VCaP (cell line): ENCODE results near the gene DECR2.

Source experiments
- H3K27ac ChIP-seq: fragments of 450-650 bp; 2 replicates; pipeline ENCODE4 v1.5.1; 2017
- CTCF ChIP-seq: fragments of 450-650 bp; conservative IDR thresholded peaks from 2 replicates; pipeline ENCODE4 v1.5.1; 2017; ENCODE audit warnings: mild to moderate bottlenecking, moderate library complexity

DECR2 gene

GRCh38 chr16:369866-370436, 31.7 kb upstream of the DECR2 start:
- no peak overlapping the region for H3K27ac ChIP-seq
- no peak for TF ChIP-seq CTCF

- peak within 1 kb of the TSS; percentile 61 for H3K27ac ChIP-seq
These were observed 31.2 kb upstream of the DECR2 start, which contains the start of gene MRPL28 for GRCh38 chr16:370443-370842. TSS of gene MRPL28 (minus strand) at chr16:370538. CDS start at chr16:370218, 320 bp downstream.

GRCh38 chr16:370979-371514, 30.6 kb upstream of the DECR2 start:
- no peak for TF ChIP-seq CTCF
- H3K27ac ChIP-seq, result peak overlapping the region; percentile 61

More at GRCh38 chr16:370443-370842, 31.2 kb upstream of the DECR2 start, which contains the start of gene MRPL28:
- TF ChIP-seq CTCF, result no peak

GRCh38 chr16:371515-372301, 30.0 kb upstream of the DECR2 start:
- no peak for TF ChIP-seq CTCF
- H3K27ac ChIP-seq, result peak overlapping the region; percentile 61; the same call in 1 of the 2 replicates

- H3K27ac ChIP-seq, result no peak overlapping the region
- TF ChIP-seq CTCF, result no peak
These were observed 29.2 kb upstream of the DECR2 start for GRCh38 chr16:372302-372983.

- no peak overlapping the region for H3K27ac ChIP-seq
- TF ChIP-seq CTCF, result no peak
These were observed 28.6 kb upstream of the DECR2 start for GRCh38 chr16:373020-373598.
